Ishikawa (cell line): Measurements from ENCODE around the gene NCL.

ENCODE experiments used
- EGR1 ChIP-seq: IDR thresholded peaks from 2 replicates; pipeline ENCODE4 v1.6.1; 2012
- EP300 ChIP-seq: IDR thresholded peaks from 2 replicates; pipeline ENCODE4 v1.6.1; 2012; ENCODE audit warnings: borderline replicate concordance
- FOXM1 ChIP-seq: IDR thresholded peaks from 2 replicates; pipeline ENCODE4 v1.6.1; 2012; ENCODE audit warnings: low read depth, borderline replicate concordance
- NFIC ChIP-seq: IDR thresholded peaks from 2 replicates; pipeline ENCODE4 v1.6.1; 2012
- RAD21 ChIP-seq: IDR thresholded peaks from 2 replicates; pipeline ENCODE4 v1.6.1; 2012; ENCODE audit warnings: low read depth
- TCF12 ChIP-seq: IDR thresholded peaks from 2 replicates; pipeline ENCODE4 v1.6.1; 2012; ENCODE audit warnings: low read depth
- TEAD4 ChIP-seq: IDR thresholded peaks from 2 replicates; pipeline ENCODE4 v1.6.1; 2012
- YY1 ChIP-seq: IDR thresholded peaks from 2 replicates; pipeline ENCODE4 v1.6.1; 2012; ENCODE audit warnings: low read depth
- ZBTB7A ChIP-seq: IDR thresholded peaks from 2 replicates; pipeline ENCODE4 v1.6.1; 2012; ENCODE audit warnings: low read depth
- TF ChIP-seq, protein P1 (sequence below): IDR thresholded peaks from 2 replicates; pipeline ENCODE4 v1.6.1; 2012; ENCODE audit warnings: low read depth, mild to moderate bottlenecking
- TF ChIP-seq, protein P2 (sequence below): IDR thresholded peaks from 2 replicates; pipeline ENCODE4 v1.6.1; 2012
- TF ChIP-seq, protein P3 (sequence below): IDR thresholded peaks from 2 replicates; pipeline ENCODE4 v1.6.1; 2012

Gene NCL

DNA sequence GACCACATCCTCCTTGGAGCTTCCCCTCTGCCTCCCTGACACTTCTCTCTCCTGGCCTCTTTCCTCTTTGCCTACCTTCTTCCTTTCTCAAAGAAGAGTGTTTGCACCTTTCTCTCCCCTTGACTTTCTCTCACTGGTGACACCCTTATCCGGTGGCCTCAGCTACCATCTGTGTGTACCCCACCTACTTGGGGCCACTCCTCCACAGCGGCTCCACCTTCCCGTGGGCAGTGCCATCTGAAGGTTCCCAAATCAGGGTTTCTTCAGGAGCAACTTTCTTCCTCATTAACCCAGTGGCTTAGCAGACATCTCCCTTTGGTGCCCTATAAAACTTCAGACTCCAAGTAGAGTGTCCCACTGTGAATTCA is 5.3 kb upstream of the NCL start:
- no peak for TF ChIP-seq ZBTB7A
- no peak for TF ChIP-seq EP300
- TF ChIP-seq, protein P1, sequence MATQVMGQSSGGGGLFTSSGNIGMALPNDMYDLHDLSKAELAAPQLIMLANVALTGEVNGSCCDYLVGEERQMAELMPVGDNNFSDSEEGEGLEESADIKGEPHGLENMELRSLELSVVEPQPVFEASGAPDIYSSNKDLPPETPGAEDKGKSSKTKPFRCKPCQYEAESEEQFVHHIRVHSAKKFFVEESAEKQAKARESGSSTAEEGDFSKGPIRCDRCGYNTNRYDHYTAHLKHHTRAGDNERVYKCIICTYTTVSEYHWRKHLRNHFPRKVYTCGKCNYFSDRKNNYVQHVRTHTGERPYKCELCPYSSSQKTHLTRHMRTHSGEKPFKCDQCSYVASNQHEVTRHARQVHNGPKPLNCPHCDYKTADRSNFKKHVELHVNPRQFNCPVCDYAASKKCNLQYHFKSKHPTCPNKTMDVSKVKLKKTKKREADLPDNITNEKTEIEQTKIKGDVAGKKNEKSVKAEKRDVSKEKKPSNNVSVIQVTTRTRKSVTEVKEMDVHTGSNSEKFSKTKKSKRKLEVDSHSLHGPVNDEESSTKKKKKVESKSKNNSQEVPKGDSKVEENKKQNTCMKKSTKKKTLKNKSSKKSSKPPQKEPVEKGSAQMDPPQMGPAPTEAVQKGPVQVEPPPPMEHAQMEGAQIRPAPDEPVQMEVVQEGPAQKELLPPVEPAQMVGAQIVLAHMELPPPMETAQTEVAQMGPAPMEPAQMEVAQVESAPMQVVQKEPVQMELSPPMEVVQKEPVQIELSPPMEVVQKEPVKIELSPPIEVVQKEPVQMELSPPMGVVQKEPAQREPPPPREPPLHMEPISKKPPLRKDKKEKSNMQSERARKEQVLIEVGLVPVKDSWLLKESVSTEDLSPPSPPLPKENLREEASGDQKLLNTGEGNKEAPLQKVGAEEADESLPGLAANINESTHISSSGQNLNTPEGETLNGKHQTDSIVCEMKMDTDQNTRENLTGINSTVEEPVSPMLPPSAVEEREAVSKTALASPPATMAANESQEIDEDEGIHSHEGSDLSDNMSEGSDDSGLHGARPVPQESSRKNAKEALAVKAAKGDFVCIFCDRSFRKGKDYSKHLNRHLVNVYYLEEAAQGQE: no peak

DNA sequence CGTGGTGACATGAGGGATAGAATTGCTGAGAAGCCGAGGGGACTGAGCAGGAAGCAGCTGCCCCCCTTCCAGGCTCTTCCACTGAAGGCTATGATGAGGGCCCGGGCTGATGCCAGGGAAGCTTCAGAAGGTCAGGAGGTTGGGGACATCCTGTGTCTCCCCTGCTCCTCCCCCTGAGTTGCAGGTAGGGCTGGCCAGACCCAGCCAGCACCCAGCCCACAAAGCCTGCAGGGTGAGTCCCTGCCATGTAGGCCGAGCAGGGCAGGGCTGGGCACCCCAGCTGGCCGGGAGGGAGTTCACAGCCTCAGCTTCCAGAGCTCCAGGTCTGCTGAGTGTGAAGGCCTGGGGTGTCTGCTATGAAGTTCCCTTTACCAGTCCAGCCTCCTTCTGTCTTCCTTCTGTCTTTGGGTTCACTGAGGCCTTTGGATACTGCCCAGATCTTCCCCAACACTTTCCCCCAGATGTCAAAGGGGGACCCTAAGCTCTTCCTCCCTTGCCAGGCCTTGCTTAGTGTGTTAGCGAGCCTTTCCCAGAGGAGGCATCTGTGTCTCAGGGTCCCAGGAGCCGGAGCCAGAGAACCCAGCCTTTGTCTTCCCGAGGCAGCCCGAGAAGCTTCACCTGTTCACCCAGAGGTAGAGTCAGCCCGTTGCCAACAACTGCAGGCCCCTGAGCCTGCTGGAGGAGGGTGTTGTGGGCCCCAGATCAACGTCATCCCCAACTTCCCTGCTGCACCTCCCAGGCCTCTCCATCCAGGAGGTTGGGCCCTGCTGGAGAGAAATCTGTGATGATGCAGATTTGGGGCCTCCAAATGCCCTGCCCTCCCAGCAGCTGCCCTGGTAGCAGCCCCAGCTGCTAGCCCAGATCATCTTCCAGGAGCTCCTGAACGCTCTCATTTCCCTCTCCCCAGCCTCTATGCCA is 3.6 kb upstream of the NCL start:
- TF ChIP-seq, protein P2, sequence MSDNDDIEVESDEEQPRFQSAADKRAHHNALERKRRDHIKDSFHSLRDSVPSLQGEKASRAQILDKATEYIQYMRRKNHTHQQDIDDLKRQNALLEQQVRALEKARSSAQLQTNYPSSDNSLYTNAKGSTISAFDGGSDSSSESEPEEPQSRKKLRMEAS: no peak
- TF ChIP-seq FOXM1: no peak
- no peak for TF ChIP-seq EP300
- TF ChIP-seq, protein P3, sequence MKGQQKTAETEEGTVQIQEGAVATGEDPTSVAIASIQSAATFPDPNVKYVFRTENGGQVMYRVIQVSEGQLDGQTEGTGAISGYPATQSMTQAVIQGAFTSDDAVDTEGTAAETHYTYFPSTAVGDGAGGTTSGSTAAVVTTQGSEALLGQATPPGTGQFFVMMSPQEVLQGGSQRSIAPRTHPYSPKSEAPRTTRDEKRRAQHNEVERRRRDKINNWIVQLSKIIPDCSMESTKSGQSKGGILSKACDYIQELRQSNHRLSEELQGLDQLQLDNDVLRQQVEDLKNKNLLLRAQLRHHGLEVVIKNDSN: no peak
- TF ChIP-seq, protein P1: no peak
- TF ChIP-seq NFIC: no peak
- no peak for TF ChIP-seq EGR1
- no peak for TF ChIP-seq TCF12
- no peak for TF ChIP-seq RAD21
- no peak for TF ChIP-seq YY1
- no peak for TF ChIP-seq TEAD4

DNA sequence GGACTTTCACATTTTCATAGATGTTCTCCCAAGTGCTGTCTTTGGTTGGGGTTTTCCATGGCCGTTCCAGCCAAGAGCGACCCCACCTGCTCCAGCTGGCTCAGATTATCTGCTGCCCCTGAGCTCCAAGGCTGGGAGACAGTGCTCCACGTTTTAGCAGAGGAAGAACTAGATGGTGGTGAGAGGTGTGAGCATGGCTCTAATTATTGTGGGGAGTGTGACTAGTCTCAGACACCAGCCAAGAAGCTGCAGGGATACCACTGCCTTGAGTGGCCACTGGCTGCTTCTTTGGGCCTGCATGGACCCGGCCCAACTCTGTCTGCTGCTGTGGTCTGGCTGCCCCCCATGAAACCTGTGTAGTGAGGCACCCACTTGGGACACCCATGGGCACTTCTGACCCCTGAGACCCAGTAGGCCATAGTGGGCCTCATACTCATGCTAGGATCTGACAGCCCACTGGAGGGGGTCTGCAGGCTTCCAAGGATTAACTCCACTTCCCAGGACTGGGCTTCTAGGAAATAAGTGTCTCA is 2.8 kb upstream of the NCL start:
- TF ChIP-seq YY1: no peak
- TF ChIP-seq NFIC: no peak
- no peak for TF ChIP-seq TEAD4
- TF ChIP-seq EP300: no peak
- no peak for TF ChIP-seq EGR1

DNA sequence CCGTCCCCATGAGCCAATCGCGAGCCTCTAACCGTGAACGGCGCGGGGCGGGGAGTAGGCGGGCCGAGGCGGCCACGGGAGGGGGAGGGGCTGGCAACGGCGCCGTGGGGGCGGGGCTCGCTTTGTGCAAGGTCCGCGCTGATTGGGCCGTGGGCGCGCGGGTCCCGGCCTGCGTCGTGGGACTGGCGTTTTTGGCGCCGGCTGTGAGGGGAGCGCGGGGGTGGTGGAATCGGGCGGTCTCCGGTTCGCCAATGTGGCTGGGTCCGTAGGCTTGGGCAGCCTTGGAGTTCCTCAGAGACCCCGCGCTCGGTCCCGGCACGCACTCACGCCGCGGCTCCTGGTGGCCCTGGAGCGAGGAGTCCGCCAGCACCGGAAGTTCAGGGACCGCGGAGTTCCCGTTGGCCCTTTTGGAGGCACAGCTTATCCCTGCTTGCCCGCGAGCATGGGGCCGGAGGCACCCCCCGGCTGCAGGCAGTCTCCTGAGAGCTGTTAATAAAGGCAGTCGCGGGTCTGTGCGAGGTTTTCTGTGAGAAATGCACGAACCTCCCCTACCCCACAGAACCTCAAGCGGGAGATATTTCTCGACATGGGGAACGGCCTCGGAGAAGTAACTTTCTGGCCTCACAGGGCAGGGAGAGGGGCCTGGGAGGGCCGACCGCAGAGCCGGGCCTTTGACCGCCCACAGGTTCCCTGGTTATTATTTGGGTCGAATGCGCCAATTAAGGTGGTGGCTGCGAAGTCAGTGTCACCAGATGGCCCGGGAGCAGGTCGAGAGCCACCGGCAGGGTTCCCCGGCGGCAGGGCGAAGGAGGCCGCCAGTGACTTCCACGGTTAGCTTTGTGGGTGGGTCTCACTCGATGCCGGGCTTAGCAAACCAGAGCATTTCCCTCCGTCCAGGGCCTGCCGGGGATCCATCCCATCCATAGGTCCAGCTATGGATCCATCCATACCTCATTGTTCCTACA is 574 bp upstream of the NCL start:
- TF ChIP-seq TCF12: 0 out of 2 replicates have a peak, but pooled peaks have one; percentile 35
- no peak for TF ChIP-seq YY1
- TF ChIP-seq, protein P2: peak; percentile 55; the same call in 1 of the 2 replicates
- TF ChIP-seq RAD21: no peak
- TF ChIP-seq, protein P1: no peak
- TF ChIP-seq NFIC: no peak
- peak; percentile 79 for TF ChIP-seq EGR1
